ENCODE measurements around the gene NARF.

DNA sequence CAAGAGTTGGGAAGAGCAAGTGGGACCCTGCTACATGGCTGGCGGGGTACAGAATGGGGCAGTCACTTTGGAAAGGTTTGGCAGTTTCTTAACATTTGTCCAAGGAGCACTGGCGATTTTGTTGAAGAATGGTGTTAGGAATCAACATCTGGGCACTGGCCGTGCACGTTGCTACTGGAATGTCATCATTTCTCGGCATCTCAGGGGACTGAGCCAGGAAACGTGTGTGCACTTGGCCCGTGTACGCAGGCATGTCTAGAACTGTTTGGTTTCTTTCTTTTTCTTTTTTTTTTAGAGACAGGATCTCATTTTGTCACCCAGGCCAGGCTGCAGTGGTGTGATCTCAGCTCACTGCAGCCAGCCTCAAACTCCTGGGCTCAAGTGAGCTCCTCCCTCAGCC, 43.7 kb downstream of the NARF start:
- TF ChIP-seq, protein P1, sequence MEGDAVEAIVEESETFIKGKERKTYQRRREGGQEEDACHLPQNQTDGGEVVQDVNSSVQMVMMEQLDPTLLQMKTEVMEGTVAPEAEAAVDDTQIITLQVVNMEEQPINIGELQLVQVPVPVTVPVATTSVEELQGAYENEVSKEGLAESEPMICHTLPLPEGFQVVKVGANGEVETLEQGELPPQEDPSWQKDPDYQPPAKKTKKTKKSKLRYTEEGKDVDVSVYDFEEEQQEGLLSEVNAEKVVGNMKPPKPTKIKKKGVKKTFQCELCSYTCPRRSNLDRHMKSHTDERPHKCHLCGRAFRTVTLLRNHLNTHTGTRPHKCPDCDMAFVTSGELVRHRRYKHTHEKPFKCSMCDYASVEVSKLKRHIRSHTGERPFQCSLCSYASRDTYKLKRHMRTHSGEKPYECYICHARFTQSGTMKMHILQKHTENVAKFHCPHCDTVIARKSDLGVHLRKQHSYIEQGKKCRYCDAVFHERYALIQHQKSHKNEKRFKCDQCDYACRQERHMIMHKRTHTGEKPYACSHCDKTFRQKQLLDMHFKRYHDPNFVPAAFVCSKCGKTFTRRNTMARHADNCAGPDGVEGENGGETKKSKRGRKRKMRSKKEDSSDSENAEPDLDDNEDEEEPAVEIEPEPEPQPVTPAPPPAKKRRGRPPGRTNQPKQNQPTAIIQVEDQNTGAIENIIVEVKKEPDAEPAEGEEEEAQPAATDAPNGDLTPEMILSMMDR (optimal IDR thresholded peaks at IDR 0.05 in 1 of 3, IDR thresholded peaks at IDR 0.05 in 1 of 3, conservative IDR thresholded peaks at IDR 0.05 in 1 of 3; ENCODE audit: extremely low read depth in 1 of 3, insufficient read depth in 2 of 3, low read length in 3 of 3), result no peak
- no peak for TF ChIP-seq EZH2 (IDR thresholded peaks at IDR 0.05; ENCODE audit: low read length)

Data from keratinocyte (primary cell).